NCI-H526 treated with DMSO at 0.1 percent for 48 hours (cell line): ENCODE data around the gene DKK3.

Source experiments
- DNase-seq: peaks from one replicate; lab custom pipeline; 2025; lab: John Stamatoyannopoulos, UW

DKK3 gene

DNA sequence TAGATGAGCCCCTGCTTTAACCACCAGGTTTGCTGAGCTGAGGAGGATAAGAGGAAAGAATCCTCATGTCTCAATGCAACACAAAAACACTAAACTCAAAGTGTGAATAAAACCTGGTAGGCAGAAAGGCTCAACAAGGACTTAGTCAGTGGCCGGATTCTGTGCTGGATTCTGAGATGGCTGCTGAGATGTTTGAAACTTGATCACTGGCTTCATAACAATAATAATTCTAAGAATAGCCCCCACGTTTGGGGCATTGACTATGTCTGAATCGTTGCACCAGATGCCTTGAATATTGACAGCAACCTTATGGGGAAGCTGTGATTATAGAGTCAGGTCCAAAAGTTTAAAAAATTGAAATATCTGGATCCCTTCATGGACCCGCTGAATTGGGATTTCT, 4.6 kb downstream of the DKK3 start:
- no peak for DNase-seq

DNA sequence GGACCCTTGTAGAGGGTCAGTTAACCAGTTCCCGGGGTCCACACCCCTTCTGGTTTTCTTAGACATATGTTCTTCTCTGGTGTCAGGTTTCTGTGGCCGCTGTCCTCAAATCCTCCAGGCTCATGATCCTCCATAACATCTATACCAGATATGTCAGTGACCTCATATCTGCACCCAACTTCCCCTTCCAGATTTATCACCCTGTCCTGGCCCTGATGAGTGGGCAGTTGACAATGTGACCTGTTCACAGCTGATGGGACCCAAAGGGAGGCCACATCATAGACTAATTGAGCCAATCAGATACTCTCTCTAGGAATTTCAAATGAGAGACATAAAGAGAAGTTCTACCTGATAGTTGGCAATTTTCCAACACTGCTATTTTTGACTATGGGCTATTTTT, 5.1 kb downstream of the DKK3 start:
- DNase-seq = no peak

DNA sequence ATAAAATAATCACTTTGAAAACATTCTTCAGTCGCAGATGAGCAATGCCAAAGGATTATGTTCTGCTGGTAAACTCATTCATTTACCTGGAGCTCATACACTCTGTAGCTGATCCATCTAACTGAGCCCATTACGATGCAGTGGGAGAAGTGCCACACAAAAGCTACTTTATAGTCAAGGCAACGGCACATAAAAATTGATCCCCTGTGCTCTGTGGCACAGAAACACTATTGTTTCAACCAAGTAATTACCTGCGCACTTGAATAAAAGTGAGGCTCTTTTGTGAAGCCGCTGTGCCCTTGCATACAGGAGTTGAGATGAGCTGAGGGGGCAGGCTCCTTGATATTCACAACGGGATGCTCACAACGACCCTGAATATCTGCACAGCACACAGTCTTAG, 7.2 kb downstream of the DKK3 start:
- DNase-seq = peak; percentile 27

DNA sequence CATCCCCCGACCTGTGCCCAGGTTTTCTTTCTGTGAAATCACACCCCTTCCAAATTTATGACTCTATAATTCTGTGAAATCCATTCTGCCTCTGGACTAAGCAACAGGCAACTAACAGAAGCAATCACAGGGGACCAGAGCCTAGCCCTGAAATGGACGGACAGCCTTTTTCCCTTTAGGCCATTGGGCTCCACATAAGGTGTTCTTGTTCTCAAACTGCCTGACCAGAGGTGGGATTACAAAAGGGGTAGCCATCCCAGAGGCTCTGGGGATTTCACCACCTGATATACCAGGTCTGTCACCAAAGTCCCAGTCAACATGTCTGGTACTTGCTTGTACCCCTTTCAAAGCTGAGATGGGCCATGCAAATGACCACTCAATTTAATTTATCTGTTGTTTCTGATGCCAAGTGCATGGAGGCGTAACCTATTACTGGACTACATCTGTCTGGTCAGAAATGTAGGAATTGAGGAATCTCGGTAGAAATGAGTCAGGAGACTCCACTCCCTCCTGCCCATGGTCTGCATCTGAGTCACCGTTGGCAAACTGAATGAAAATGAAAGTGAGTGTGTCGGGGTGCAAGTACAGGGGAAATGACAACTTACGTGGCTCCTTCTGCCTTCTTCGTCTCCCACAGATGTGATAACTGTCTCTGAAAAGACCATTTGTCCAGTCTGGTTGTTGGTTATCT, 10.2 kb downstream of the DKK3 start:
- no peak for DNase-seq

DNA sequence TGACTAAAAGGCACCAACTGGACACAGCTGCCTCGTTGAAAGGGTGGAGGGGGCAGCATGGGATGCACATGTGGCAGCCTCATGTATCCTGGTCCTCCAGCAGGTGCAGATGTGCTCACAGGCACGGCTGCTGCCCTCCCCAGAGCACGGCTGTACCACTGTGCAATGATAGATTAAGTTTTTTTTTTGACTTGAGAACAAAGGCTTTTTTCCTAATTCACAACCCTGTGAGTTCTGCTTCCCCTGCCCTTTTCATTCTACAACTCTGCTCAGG, 11.4 kb downstream of the DKK3 start:
- no peak for DNase-seq

DNA sequence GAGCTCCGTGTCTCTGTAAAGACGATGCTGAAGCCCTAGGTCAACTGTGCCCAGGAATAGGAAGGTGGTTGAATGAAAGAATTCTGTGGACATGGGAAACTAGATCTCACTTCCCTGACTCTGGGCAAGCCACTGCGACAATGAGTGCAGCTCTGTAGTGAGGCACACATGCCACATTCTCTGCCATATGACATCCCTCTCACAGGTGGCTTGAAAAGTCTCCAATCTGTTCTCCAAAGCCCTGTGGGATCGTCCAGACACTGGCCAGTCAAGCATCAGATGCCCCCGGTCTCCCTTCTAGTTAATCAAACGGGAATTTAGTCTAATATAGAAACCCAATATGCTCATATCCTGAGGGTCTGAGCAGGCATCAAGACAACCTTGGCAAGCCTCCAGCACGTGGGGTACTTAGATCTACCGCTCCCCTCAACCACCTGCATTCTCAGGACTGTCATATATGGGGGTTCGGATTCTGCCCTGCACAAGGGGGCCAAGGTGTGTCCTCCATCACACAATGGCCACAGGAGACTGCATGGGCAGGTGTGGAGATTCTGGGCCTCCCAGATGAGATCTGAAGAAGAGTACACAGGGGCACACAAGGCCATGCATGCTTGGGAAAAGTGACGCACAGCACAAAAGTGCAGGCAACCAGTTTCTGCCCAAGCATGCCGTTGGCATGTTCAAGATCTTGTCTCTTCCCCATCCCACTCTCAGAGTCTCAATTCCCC, 11.9 kb downstream of the DKK3 start:
- no peak for DNase-seq

DNA sequence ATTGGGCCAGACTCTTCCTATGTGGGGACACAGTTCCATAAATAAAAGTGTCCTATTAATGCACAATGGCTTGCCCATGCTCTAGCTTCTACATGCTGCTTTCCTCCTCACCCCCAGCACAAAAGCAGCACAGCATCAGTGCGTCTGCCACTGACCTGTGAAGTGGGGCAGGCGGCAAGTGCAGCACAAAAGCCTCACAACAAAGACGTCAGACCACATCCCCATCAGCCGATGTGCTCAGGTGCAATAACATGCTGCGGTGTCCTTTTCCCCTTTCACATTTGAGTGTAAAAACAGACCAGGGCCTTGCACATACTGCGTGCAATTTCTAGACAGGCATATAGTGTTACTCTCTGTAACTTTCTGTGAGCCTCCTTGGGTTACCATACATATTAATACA, 12.8 kb downstream of the DKK3 start:
- DNase-seq = no peak

DNA sequence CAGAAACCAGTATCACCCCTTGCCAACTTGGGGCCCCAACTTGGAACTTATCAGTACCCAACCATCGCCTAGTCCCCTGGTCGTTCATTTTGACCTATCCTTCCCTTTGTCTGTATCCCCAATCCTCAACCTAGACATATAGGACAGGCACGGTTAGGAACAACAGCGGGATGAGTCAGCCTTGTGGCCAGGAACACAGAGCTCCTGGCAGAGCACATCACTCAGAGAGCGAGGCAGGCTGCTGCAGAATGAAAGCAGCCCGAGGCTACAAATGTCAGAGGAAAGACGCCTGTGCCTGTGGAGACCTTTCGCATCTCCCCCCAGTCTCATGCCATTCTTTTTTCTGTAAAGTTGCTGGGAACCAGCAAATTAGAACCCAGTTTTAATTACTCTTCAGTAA, 14.6 kb downstream of the DKK3 start:
- no peak for DNase-seq

DNA sequence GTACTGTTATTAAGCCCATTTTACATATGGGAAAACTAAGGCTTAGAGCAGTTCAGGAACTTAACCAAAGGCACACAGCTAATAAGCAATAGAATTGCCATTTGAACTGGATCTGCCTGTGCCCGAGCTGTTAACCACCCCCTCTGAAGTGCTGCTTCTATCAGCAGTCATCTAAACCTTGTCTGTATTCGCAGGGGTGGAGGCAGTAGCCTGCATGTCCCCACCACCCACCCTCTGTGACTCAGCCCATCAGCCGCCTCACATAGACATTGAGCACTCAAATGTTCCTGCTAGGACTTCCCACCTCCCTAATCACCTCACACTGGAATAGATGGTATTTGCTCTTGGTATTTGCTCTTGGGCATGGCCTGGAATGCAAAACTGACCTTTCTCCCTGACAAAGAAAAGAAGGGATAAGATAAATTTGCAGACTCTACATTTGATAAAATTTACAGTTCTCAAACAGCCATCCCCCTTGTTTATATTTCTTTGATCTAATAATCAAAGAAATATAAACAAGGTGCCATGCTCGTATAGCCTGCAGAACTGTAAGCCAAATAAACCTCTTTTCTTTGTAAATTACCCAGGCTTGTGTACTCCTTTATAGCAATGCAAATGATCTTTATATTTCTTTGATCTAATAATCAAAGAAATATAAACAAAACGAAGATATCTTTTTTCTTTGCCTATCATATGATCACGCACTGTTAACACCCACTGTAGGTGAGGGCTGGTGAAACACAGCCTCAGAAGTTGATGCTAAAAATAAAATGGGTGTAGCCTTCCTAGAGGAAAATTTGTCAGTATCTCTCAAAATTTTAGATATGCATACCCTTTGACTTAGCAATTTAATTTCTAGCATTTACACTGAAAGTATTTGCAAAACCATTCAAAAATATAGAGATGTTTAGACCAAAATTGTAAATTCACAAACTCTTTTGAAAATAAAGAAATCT, 15.9 kb downstream of the DKK3 start:
- DNase-seq = no peak

DNA sequence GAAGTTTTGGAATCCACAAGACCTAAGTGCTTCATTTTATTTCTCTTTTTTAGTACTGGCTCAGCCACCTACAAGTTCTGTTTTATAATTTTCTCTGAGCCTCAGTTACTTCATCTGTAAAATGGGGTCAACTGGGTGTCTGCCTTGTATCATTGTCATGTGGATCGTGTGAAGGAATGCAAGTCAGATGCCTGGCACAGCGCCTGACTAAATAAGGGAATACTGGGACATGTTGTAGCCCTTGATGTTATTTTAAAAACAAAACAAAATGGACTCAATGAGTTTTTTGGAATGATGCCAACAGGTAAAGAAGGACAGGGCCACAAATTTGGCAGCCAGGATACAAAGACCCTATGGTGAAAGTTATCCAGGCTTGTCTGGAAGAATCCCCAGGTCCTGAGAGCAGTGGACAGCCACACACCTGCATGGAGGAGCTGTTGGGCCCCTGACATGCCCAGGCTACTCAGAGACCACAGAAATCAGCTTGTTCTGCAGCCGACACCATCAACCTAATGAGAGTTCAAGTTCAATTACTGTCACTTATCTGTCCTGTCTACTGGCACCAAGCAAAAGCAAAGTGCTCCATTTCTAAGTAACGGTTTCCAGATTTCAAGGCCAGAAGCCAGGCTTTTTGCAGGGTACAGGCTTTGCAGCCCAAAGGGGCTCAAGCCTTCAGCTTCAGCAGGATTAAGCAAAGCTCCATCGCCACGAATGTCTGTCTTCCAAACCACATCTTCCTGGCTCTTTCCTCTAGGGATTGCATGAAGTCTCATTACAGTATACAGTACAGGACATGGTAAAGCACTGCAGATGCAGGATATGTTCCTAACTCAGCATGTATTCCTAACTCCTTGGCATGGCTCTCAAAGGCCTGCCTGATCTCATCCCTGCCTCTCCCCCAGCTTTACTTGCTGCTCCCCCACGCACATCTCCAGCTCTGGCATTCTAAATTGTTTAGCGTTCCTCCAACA, 18.4 kb downstream of the DKK3 start:
- no peak for DNase-seq

DNA sequence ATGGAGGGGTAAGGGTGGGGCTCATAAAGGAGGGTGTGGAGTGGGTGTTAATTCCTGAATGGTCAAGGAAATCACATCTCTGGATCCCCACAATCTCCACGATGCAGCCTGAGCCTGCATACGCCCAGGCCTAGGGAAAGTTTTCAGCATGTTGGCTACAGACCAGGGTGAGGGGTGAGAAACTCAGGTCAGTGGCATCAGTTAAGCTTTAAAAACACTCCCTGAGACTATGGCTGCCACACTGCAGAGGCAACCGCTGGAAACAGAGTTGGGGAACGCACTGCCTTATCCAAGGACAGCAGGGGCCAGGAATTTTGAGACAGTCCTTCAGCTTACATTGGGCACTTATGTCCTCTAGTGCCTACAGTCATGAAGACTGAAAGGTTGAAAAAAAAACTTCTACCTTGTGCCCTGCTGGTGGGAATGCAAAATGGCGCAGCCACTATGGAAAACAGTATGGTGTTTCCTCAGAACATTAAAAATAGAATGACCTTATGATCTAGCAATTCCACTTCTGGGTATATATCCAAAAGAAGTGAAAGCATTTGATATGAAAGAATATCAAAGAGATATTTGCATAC, 19.7 kb downstream of the DKK3 start:
- no peak for DNase-seq

DNA sequence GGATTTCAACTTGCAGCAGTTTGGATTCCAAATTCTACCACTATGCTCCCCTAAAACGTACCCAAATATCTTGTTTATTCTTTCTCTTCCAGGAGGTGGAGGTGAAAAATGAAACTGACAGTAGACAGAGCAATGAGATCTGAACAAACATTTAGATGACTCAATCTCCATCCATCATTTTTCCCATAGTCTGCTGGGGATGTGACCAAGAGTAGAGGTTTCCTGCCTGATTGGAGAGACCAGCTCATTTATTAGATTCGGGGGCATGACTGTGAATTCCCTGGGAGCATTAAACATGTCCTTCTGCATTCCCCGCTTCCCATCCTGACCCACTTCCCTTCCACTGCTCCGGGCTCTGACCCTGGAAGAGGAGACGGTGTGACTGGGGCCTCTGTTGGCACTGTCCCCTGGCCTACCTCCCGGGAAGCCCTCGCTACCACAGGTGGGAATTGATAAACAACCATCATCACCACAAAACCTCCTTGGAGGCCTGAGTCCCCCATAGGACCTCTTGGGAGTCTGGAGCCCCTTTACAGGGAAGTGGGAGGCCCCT, 20.3 kb downstream of the DKK3 start:
- no peak for DNase-seq

DNA sequence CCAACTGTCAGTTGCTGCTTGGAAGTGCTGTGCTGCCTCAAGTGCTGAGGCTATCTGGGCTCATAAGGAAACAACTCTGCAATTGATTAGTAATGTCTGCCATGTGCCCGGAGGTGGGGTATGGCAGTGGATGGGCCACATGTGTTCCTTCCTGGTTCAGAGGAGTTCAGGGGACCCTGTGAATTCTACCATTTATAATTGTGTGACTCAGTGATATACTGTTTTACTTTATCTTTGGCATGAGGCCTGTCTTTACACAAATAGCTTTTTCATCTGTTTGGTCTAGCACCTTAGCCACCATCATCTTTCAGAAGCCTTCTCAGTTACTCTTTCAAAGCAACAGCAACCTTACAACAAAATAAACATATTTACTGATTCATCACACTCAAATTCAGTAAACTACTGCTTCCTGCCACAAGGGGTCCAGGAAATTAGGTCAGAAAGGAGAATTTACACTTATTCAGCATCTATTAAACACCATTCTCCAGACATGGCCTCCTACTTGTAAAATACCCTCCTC, 20.9 kb downstream of the DKK3 start:
- DNase-seq = no peak

DNA sequence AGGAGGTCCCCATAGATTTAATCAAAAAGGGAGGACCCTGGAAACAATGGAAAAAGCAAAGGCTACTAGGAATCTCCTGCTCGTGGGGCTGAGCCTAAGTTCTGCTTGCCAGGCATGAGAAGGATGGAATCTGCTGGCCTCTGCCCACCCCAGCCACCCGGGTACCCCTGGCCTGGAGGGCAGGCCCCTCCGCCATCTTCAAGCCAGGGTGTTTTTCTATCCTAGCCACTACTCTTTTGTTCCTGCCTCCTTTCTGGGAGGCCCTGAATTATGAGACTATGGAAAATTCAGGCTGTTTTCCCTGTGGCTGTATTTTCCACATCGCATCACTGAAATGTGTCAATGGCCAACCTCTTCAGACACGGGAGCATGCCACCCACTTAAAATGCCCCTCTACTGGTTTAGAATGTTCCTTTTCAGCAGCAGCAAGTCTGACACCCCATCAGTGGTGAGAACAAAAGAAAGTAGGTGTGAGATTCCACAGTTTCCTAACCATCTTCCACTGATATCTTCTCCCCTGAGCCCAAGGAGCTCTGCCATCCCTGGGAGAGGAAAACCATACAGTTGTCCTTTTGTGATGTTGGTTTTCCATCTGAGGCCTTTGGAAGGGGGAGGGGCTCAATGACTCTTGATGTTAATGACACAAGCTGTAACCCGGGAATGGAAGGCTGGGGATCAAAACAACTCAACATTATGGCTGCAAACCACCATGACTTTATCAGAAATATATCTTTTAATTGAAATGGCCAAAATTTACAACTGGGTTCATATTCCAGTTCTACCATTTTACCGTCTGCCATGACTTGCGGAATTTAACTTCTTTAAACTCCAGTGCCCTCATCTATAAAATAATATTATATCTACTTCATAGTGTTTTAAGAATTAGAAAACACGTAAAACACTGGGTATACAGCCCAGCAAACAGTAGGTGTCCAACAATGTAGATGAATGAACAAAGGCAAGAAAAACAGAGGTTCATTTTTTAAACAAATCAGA, 22.2 kb downstream of the DKK3 start:
- DNase-seq = no peak

DNA sequence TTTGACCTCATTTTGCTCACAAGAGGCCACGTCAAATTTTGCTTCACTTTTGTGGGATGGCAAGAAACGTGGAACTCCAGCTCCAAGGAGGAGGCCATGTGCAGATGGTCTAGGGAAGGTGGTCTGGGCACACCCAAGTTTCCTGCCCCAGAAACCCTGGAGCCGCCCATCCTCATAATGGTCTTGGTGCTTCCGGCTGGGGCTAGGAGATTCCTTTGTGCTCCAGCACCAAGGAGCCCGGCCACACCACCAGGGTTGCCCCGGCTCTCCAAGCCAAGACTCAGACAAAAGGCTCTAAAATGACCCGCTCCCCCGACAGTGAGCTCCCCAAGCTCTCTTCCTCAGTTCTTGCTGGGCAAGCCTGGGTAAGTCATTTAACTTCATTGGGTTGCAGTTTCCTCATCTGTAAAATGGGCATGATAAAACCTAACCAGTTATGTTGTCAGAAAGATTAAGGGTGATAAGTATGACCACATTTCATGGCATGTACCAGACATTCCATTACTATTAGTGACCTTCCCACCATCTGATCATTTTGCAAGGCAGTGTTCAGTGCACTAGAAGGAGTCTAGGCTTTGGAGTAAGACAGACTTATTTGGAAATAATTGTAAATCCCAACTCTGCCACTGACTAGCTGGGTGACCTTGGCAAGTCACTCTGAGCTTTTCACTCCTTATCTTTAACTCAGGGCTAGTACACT, 23.3 kb downstream of the DKK3 start:
- no peak for DNase-seq

DNA sequence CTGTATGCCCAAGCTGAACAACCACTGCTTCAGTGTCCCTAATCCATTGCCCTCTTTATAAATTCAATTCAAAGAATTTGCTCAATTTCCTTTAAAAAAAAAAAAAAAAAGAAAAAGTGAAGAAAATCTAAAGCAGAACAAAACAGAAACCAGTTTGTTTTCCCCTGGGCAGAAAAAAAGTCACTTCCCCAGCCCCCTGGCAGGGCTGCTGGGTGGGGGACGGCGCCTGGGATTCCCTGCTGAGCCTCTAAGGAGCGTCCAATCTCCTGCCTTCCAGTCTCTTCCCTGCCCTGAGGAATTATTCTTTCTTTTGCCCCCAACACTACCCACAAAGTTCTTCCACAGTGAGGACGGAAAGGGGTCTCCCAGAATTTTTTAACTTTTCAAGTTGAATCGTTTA, 23.9 kb downstream of the DKK3 start:
- DNase-seq = no peak

DNA sequence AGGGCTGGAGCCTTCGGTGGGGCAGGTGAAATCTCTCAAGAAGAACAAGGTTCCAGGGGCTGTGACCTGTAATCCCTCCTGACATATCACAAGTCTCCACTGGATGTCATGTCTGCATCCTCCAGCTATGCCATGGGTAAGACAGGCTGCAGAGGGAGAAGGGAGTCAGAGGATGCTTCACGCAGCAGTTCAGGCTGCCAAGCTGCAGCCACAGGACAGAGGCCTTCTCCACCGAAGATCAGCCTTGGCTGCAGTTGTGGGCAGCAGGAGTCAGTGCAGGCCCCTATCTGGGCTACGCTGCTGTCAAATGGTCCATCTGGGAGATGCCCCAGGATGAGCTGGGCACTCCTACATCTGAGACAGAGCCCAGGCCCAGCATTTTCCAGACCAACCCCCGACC, 25.0 kb downstream of the DKK3 start:
- no peak for DNase-seq

DNA sequence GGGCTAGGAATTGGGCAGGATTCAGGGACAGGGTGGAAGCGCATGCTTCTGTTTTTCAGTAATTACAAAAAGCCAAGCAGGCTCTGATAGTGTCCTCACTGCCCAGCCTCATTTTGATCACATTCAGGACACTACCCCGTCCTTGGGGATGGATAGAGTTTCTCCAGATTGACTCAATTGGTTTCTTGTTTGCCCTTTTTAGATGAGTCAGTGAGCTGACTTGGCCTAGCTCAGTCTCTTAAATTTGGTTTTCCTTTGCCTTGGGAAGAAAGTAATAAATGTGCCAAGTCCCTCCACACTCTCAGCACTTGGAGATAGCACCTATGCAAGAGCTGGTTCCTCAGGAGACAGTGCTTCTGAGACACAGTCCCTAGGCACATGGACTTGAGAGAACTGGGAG, 25.5 kb downstream of the DKK3 start:
- DNase-seq = no peak

DNA sequence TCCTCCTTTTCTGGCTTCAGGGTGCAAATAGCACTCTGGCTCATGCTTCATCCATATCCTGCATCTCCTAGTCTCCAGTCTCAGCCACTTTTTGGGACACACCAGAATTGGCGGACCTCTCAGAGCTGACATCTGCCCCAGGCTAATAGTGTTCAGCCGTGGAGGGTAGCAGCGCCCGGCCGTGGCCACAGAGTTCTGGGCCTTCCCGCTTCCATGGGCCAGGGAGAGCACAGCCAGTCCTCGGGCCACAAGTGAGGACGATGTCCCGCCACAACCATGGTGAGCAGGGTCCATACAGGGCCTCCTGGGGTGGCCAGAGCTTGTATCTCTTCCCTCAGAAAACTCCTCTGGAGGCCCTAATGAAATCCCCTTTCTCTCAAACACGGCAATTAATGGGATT, 26.0 kb downstream of the DKK3 start:
- DNase-seq = no peak
